ENCODE measurements around the gene NKAPD1.

The NKAPD1 gene

GRCh38 chr11:112123129-112123528, 49.0 kb downstream of the NKAPD1 start:
- no peaks in the 10 kb centered on the region for H3K36me3 ChIP-seq (ENCODE audit: control insufficient read depth, insufficient read depth, low read length)
- no peak overlapping the region for H3K4me3 ChIP-seq (ENCODE audit: low read depth, low read length)
- H3K27me3 ChIP-seq (ENCODE audit: control insufficient read depth, insufficient read depth, low read length): no peaks in the 10 kb centered on the region
- H3K4me1 ChIP-seq (ENCODE audit: control insufficient read depth, insufficient read depth, low read length): no peaks in the 10 kb centered on the region
- no peak overlapping the region for H3K9ac ChIP-seq (ENCODE audit: low read depth, low read length)
- H3K9me3 ChIP-seq (ENCODE audit: control insufficient read depth, insufficient read depth, low read length): no peaks in the 10 kb centered on the region

DNA sequence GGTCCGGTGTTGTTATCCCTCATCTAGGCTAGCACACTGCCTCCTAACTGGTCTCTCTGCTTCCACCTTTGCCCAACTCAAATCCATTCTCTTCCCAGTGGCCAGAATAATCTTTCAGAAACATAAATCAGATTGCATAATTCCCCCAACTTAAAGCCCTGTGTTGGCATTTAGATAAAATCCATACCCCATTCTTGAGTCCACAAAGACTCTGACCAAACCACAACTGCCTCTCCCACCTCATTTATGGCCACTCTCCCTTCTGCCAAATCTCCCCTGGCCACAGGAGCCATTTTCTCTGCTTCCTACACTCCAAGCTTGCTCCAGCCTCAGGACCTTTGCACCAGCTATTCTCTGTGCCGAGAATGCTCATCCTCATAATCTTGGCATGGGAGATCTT, 53.0 kb downstream of the NKAPD1 start:
- Histone ChIP-seq H3K27me3 (ENCODE audit: control insufficient read depth, insufficient read depth, low read length) (no peaks in the 10 kb centered on the region), H3K36me3 (ENCODE audit: control insufficient read depth, insufficient read depth, low read length) (no peaks in the 10 kb centered on the region), H3K9ac (ENCODE audit: low read depth, low read length) (no peak overlapping the region), H3K4me1 (ENCODE audit: control insufficient read depth, insufficient read depth, low read length) (no peaks in the 10 kb centered on the region), H3K4me3 (ENCODE audit: low read depth, low read length) (no peak overlapping the region), H3K9me3 (ENCODE audit: control insufficient read depth, insufficient read depth, low read length) (no peaks in the 10 kb centered on the region)

- no peaks in the 10 kb centered on the region for H3K27me3 ChIP-seq (ENCODE audit: control insufficient read depth, insufficient read depth, low read length)
- no peaks in the 10 kb centered on the region for H3K36me3 ChIP-seq (ENCODE audit: control insufficient read depth, insufficient read depth, low read length)
- H3K4me1 ChIP-seq (ENCODE audit: control insufficient read depth, insufficient read depth, low read length): no peaks in the 10 kb centered on the region
- no peak overlapping the region for H3K9ac ChIP-seq (ENCODE audit: low read depth, low read length)
- H3K4me3 ChIP-seq (ENCODE audit: low read depth, low read length): no peak overlapping the region
- H3K9me3 ChIP-seq (ENCODE audit: control insufficient read depth, insufficient read depth, low read length): no peaks in the 10 kb centered on the region
These were observed 54.5 kb downstream of the NKAPD1 start for GRCh38 chr11:112128483-112129121.

DNA sequence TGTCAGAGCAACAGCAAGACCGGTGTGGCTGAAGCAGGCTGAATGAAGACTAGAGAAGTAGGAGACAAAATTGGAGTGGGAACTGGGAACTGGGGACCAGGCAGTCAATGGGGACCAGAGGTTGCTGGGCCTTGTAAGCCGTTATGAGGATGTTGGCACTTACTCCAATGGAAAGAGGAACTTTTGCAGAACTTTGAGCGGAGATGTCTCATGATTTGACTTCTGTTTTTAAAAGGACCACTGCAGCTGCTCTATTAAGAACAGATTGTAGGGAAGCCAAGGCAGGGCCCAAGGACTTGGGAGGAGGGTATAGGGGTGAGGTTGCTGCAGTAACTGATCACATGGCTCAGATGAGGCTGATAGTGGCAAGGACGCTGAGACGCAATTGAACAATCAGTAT, 55.6 kb downstream of the NKAPD1 start:
- H3K9ac ChIP-seq (ENCODE audit: low read depth, low read length): no peak overlapping the region
- H3K36me3 ChIP-seq (ENCODE audit: control insufficient read depth, insufficient read depth, low read length): no peaks in the 10 kb centered on the region
- no peaks in the 10 kb centered on the region for H3K4me1 ChIP-seq (ENCODE audit: control insufficient read depth, insufficient read depth, low read length)
- H3K9me3 ChIP-seq (ENCODE audit: control insufficient read depth, insufficient read depth, low read length): no peaks in the 10 kb centered on the region
- no peaks in the 10 kb centered on the region for H3K27me3 ChIP-seq (ENCODE audit: control insufficient read depth, insufficient read depth, low read length)
- no peak overlapping the region for H3K4me3 ChIP-seq (ENCODE audit: low read depth, low read length)

DNA sequence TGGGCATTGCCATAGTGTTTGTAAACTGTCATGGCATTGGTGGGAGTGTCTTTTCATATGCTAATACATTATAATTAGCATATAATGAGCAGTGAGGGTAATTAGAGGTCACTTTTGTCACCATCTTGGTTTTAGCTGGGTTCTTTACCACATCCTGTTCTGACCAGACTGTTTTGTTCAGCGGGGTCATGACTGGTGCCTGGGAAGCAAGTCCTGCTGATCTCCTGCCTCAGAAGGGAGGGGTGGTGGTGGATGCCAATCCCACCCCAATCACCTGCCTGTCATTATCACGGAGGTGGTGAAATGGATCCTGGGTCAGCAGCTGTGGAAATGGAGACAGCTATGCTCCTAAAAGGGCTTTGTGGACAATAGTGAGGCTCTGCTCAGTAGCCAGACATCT, 58.6 kb downstream of the NKAPD1 start:
- Histone ChIP-seq H3K9me3 (ENCODE audit: control insufficient read depth, insufficient read depth, low read length) (no peaks in the 10 kb centered on the region), H3K4me3 (ENCODE audit: low read depth, low read length) (no peak overlapping the region), H3K27me3 (ENCODE audit: control insufficient read depth, insufficient read depth, low read length) (no peaks in the 10 kb centered on the region), H3K9ac (ENCODE audit: low read depth, low read length) (no peak overlapping the region), H3K4me1 (ENCODE audit: control insufficient read depth, insufficient read depth, low read length) (no peaks in the 10 kb centered on the region), H3K36me3 (ENCODE audit: control insufficient read depth, insufficient read depth, low read length) (no peaks in the 10 kb centered on the region)

GRCh38 chr11:112134473-112134872, 60.4 kb downstream of the NKAPD1 start:
- H3K9me3 ChIP-seq (ENCODE audit: control insufficient read depth, insufficient read depth, low read length): no peaks in the 10 kb centered on the region
- no peaks in the 10 kb centered on the region for H3K27me3 ChIP-seq (ENCODE audit: control insufficient read depth, insufficient read depth, low read length)
- no peak overlapping the region for H3K9ac ChIP-seq (ENCODE audit: low read depth, low read length)
- H3K4me3 ChIP-seq (ENCODE audit: low read depth, low read length): no peak overlapping the region
- no peaks in the 10 kb centered on the region for H3K4me1 ChIP-seq (ENCODE audit: control insufficient read depth, insufficient read depth, low read length)
- H3K36me3 ChIP-seq (ENCODE audit: control insufficient read depth, insufficient read depth, low read length): no peaks in the 10 kb centered on the region

Measured in iPS-15b (cell line).